ENCODE results near the gene SEL1L.
"Not testable (repeated sequence)": the region's sequence is repeated elsewhere in the genome, so short reads cannot be mapped to it uniquely, and the experiment has no call there.

Gene SEL1L

GRCh38 chr14:81449576-81449975, 84.1 kb downstream of the SEL1L start:
- FAIRE-seq (no peak), DNase-seq (ENCODE audit: low spot score) (no peak)

GRCh38 chr14:81449114-81449513, 84.5 kb downstream of the SEL1L start:
- no peak for DNase-seq (ENCODE audit: low spot score)
- FAIRE-seq = no peak

GRCh38 chr14:81447021-81447764, 86.5 kb downstream of the SEL1L start:
- FAIRE-seq (no peak), DNase-seq (ENCODE audit: low spot score) (no peak)

GRCh38 chr14:81446279-81447007, 87.2 kb downstream of the SEL1L start:
- FAIRE-seq (no peak), DNase-seq (ENCODE audit: low spot score) (no peak)

- DNase-seq (ENCODE audit: low spot score) (no peak), FAIRE-seq (no peak)
Measured at GRCh38 chr14:81441626-81442134, 92.0 kb downstream of the SEL1L start.

- no peak for DNase-seq (ENCODE audit: low spot score)
- FAIRE-seq = no peak
Measured at GRCh38 chr14:81440041-81440440, 93.6 kb downstream of the SEL1L start.

- no peak for FAIRE-seq
- DNase-seq (ENCODE audit: low spot score) = no peak
Measured at GRCh38 chr14:81437244-81437643, 96.4 kb downstream of the SEL1L start.

- DNase-seq (ENCODE audit: low spot score) = no peak
- FAIRE-seq = no peak
Measured at GRCh38 chr14:81436296-81437138, 97.1 kb downstream of the SEL1L start.

GRCh38 chr14:81435391-81436295, 98.0 kb downstream of the SEL1L start:
- FAIRE-seq (no peak), DNase-seq (ENCODE audit: low spot score) (peak; percentile 4)

GRCh38 chr14:81435048-81435390, 98.6 kb downstream of the SEL1L start:
- no peak for FAIRE-seq

GRCh38 chr14:81434230-81434629, 99.4 kb downstream of the SEL1L start:
- FAIRE-seq (no peak), DNase-seq (ENCODE audit: low spot score) (no peak)

More at GRCh38 chr14:81435048-81435390, 98.6 kb downstream of the SEL1L start:
- no peak for DNase-seq (ENCODE audit: low spot score)

- DNase-seq (ENCODE audit: low spot score) (no peak), FAIRE-seq (no peak)
Measured at GRCh38 chr14:81433378-81433777, 100.3 kb downstream of the SEL1L start.

GRCh38 chr14:81432219-81432661, 101.4 kb downstream of the SEL1L start:
- DNase-seq (ENCODE audit: low spot score) (no peak), FAIRE-seq (no peak)

- DNase-seq (ENCODE audit: low spot score) = no peak
- no peak for FAIRE-seq
Measured at GRCh38 chr14:81430235-81430634, 103.4 kb downstream of the SEL1L start.

- not testable (repeated sequence) for DNase-seq (ENCODE audit: low spot score); FAIRE-seq
Measured at GRCh38 chr14:81429749-81430148, 103.9 kb downstream of the SEL1L start.

- no peak for FAIRE-seq
- no peak for DNase-seq (ENCODE audit: low spot score)
Measured at GRCh38 chr14:81429028-81429427, 104.6 kb downstream of the SEL1L start.

- FAIRE-seq = no peak
Measured at GRCh38 chr14:81427348-81428058, 106.2 kb downstream of the SEL1L start.

GRCh38 chr14:81423504-81423903, 110.1 kb downstream of the SEL1L start:
- FAIRE-seq = no peak
- no peak for DNase-seq (ENCODE audit: low spot score)

More at GRCh38 chr14:81427348-81428058, 106.2 kb downstream of the SEL1L start:
- no peak for DNase-seq (ENCODE audit: low spot score)

All from RCC 7860 (cell line).